PC-3 (cell line): ENCODE results near the gene SLC22A14. TPM values are rescaled to one million over a fixed set of nuclear protein-coding genes. Genes with fewer than 3 reads are reported as not detected.

Experiments
- ATAC-seq: fragments of 200-7000 bp; cut with Tn5 transposase; 2 replicates; pipeline ENCODE4 v1.9.1; 2020; ENCODE audit warnings: mild to moderate bottlenecking, moderate library complexity
- BruUV-seq: library from RNA; stranded (reverse); fragments of 400-500 nt; replicated peaks from 2 replicates; lab custom pipeline; 2021; lab: Mats Ljungman, UMichigan
- CTCF ChIA-PET: fragments of 300-600 bp; sonication (Branson Sonifier 250); formaldehyde crosslinking; loops from one replicate; lab custom pipeline; 2022; ENCODE audit warnings: antibody characterized with exemption; lab: Charles Lee
- POLR2A ChIA-PET: fragments of 300-600 bp; sonication (Branson Sonifier 250); formaldehyde crosslinking; loops from one replicate; lab custom pipeline; 2022; ENCODE audit warnings: antibody characterized with exemption; ENCODE audit not compliant: unreplicated experiment; lab: Charles Lee
- DNase-seq: peaks from one replicate; pipeline ENCODE4 v3.0.0-alpha.2; 2015
- H2AFZ ChIP-seq: fragments of 300-600 bp; sonication (generic); 2 replicates; pipeline ENCODE4 v1.6.0; 2016; ENCODE audit warnings: antibody characterized with exemption, low read length
- H3F3A ChIP-seq: fragments of 300-600 bp; sonication (generic); one replicate; pipeline ENCODE4 v1.6.0; 2017; ENCODE audit warnings: antibody characterized with exemption, low read length, control low read depth, mild to moderate bottlenecking; ENCODE audit not compliant: unreplicated experiment
- H3K27ac ChIP-seq: fragments of 300-600 bp; sonication (generic); 2 replicates; pipeline ENCODE4 v1.5.1; 2016; ENCODE audit warnings: mild to moderate bottlenecking, low read length
- H3K27me3 ChIP-seq: fragments of 300-600 bp; sonication (generic); 2 replicates; pipeline ENCODE4 v1.6.1; 2016; ENCODE audit warnings: low read length, mixed read lengths
- H3K36me3 ChIP-seq: fragments of 300-600 bp; sonication (generic); 2 replicates; pipeline ENCODE4 v1.6.1; 2016; ENCODE audit warnings: low read depth, mixed run types, low read length, mixed read lengths
- H3K4me1 ChIP-seq: fragments of 300-600 bp; sonication (generic); 2 replicates; pipeline ENCODE4 v1.5.1; 2016; ENCODE audit warnings: low read length; ENCODE audit not compliant: insufficient read depth
- H3K4me2 ChIP-seq: fragments of 300-600 bp; sonication (generic); 2 replicates; pipeline ENCODE4 v1.6.0; 2016; ENCODE audit warnings: low read length
- H3K4me3 ChIP-seq: fragments of 300-600 bp; sonication (generic); 2 replicates; pipeline ENCODE4 v1.5.1; 2016; ENCODE audit warnings: mild to moderate bottlenecking, low read length, mixed read lengths
- H3K79me2 ChIP-seq: fragments of 300-600 bp; sonication (generic); 2 replicates; pipeline ENCODE4 v1.6.1; 2017; ENCODE audit warnings: low read length, mixed read lengths
- H3K9ac ChIP-seq: fragments of 300-600 bp; sonication (generic); 2 replicates; pipeline ENCODE4 v1.6.0; 2016; ENCODE audit warnings: mild to moderate bottlenecking, low read length
- H3K9me2 ChIP-seq: fragments of 300-600 bp; sonication (generic); replicated peaks from 2 replicates; pipeline ENCODE4 v1.6.1; 2016; ENCODE audit warnings: mixed run types, low read length, mixed read lengths
- H3K9me3 ChIP-seq: fragments of 300-600 bp; sonication (generic); 2 replicates; pipeline ENCODE4 v1.6.1; 2016; ENCODE audit warnings: low read length, mixed read lengths
- H4K20me1 ChIP-seq: fragments of 300-600 bp; sonication (generic); 2 replicates; pipeline ENCODE4 v1.6.1; 2016; ENCODE audit warnings: low read length, mixed read lengths
- EZH2 ChIP-seq: fragments of 300-600 bp; sonication (generic); IDR thresholded peaks from one replicate; pipeline ENCODE4 v1.6.1; 2017; ENCODE audit warnings: antibody characterized with exemption, mild to moderate bottlenecking, low read length; ENCODE audit not compliant: unreplicated experiment
- EZH2phosphoT487 ChIP-seq: fragments of 300-600 bp; sonication (generic); IDR thresholded peaks from 2 replicates; pipeline ENCODE4 v1.6.1; 2018; ENCODE audit warnings: mild to moderate bottlenecking, antibody characterized with exemption, low read length, borderline replicate concordance
- intact Hi-C: fragments of 100-400 bp; cut with micrococcal nuclease; formaldehyde crosslinking; loops from 2 replicates; pipeline ENCODE4 v1.9.0; 2023
- total RNA-seq: library from RNA; depleted of rRNA; stranded (reverse); fragments of >200 nt; gene quantifications from 2 replicates; pipeline ENCODE4 v1.2.3, GENCODE V29; 2014
- TF ChIP-seq, protein P1 (sequence below): fragments of 300-600 bp; sonication (generic); conservative IDR thresholded peaks from 2 replicates; pipeline ENCODE4 v1.5.1; 2017; ENCODE audit warnings: antibody characterized with exemption, low read depth, mild to moderate bottlenecking, low read length

The SLC22A14 gene
- total RNA-seq, 1 experiment from 2014 or later, result 0.07 TPM

DNA sequence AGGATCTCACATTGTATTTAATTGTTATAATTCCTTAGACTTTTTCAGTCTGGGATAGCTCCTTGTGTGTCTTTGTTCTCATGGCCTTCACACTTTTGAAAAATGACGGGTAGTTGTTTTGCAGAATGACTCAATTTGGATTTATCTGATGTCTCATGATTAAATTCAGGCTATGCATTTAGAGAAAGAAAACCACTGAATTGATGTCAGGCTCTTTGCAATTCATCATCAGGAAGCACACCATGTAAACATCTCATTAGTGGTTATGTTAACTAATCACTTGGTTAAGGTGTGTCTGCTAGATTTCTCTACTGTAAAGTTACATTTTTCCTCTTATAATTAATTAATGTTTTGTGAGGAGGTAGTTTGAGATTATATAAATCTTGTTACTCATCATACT lies 24.5 kb upstream of the SLC22A14 start:
- Histone ChIP-seq H3K36me3 (peaks cover 24% of the 10 kb centered on the region; the same call in 1 of the 2 replicates), H3K27me3 (no peaks in the 10 kb centered on the region), H3K4me1 (no peaks in the 10 kb centered on the region), H3K9me2 (no peaks in the 10 kb centered on the region), H3F3A (no peaks in the 10 kb centered on the region), H2AFZ (no peak overlapping the region), H4K20me1 (no peaks in the 10 kb centered on the region), H3K27ac (no peak overlapping the region), H3K4me2 (no peak overlapping the region), H3K9me3 (no peaks in the 10 kb centered on the region), H3K9ac (no peak overlapping the region), H3K4me3 (no peak overlapping the region), H3K79me2 (no peaks in the 10 kb centered on the region)
- intact Hi-C loops, result no loop called here
- DNase-seq, result no peak
- CTCF ChIA-PET, result no interaction called here
- TF ChIP-seq EZH2, result no peak
- TF ChIP-seq, protein P1, sequence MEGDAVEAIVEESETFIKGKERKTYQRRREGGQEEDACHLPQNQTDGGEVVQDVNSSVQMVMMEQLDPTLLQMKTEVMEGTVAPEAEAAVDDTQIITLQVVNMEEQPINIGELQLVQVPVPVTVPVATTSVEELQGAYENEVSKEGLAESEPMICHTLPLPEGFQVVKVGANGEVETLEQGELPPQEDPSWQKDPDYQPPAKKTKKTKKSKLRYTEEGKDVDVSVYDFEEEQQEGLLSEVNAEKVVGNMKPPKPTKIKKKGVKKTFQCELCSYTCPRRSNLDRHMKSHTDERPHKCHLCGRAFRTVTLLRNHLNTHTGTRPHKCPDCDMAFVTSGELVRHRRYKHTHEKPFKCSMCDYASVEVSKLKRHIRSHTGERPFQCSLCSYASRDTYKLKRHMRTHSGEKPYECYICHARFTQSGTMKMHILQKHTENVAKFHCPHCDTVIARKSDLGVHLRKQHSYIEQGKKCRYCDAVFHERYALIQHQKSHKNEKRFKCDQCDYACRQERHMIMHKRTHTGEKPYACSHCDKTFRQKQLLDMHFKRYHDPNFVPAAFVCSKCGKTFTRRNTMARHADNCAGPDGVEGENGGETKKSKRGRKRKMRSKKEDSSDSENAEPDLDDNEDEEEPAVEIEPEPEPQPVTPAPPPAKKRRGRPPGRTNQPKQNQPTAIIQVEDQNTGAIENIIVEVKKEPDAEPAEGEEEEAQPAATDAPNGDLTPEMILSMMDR, result no peak
- TF ChIP-seq EZH2phosphoT487, result no peak
- no TSS peak for BruUV-seq
- no peak for ATAC-seq
- POLR2A ChIA-PET, result no interaction called here

DNA sequence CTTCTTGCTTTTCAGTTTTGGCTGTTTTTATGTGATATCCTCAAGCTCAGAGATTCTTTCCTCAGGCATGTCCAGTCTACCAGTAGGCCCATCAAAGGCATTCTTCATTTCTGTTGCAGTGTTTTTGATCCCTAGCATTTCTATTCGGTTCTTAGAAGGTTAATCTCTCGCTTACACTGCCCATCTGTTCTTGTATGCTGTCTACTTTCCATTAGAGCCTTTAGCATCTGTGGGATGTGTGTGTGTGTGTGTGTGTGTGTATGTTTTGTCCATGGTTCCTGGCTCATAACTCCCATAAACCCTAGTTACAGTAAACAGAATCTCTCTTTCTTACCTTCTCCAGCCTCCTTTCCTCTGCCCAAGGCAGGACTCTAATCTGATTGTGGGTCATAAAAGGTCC lies 21.6 kb upstream of the SLC22A14 start:
- intact Hi-C loops, result no loop called here
- Histone ChIP-seq H3K79me2 (no peaks in the 10 kb centered on the region), H3K36me3 (peaks cover 5% of the 10 kb centered on the region; the same call in 1 of the 2 replicates), H3K4me2 (no peak overlapping the region), H3K4me3 (no peak overlapping the region), H3K9me3 (no peaks in the 10 kb centered on the region), H3K4me1 (no peaks in the 10 kb centered on the region), H3K27me3 (no peaks in the 10 kb centered on the region), H3F3A (no peaks in the 10 kb centered on the region), H2AFZ (no peak overlapping the region), H3K9me2 (no peaks in the 10 kb centered on the region), H3K9ac (no peak overlapping the region), H4K20me1 (no peaks in the 10 kb centered on the region), H3K27ac (no peak overlapping the region)
- ATAC-seq (no peak), DNase-seq (no peak)
- no TSS peak for BruUV-seq
- ChIA-PET CTCF (no interaction called here), POLR2A (no interaction called here)
- TF ChIP-seq EZH2, result no peak
- TF ChIP-seq, protein P1, result no peak
- no peak for TF ChIP-seq EZH2phosphoT487

DNA sequence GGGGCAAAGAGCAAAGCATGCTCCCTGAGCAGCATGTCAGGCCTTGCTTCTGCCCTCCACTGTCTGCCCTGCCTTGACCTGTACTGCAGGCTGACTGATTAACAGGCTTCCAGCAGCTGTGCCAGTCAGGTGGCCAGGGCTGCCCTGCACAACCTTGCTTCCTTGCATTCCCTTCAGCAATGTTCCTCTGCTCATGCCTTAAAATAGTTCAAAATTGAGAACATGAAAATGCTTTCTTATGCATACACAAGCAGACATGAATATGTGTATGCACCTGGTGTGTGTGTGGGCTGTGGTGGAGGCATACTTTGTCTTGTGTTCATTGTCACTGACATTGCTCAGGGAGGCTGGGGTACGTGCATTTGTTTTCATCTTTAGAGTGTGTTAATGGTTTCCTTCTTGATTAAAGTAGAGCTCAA lies 17.7 kb upstream of the SLC22A14 start:
- no peak overlapping the region for H3K9ac ChIP-seq
- DNase-seq (no peak), ATAC-seq (peak; percentile 17; the same call in 1 of the 2 replicates)

More for the DNA sequence above, 17.7 kb upstream of the SLC22A14 start:
- H3K4me2 ChIP-seq, result no peak overlapping the region
- no peak overlapping the region for H2AFZ ChIP-seq
- TF ChIP-seq EZH2 (no peak), EZH2phosphoT487 (no peak)
- H3K4me3 ChIP-seq, result no peak overlapping the region
- no peaks in the 10 kb centered on the region for H3K9me3 ChIP-seq
- H3K79me2 ChIP-seq, result no peaks in the 10 kb centered on the region
- BruUV-seq, result no TSS peak
- H3K4me1 ChIP-seq, result no peaks in the 10 kb centered on the region
- ChIA-PET POLR2A (no interaction called here), CTCF (interaction anchor here (1.6 kb wide), 1 partner anchor 82 kb away, joined by 3 read pairs; the partner anchor contains the start of gene XYLB)
- no peaks in the 10 kb centered on the region for H3F3A ChIP-seq
- H3K9me2 ChIP-seq, result no peaks in the 10 kb centered on the region
- H3K27me3 ChIP-seq, result no peaks in the 10 kb centered on the region
- peaks cover 5% of the 10 kb centered on the region; the same call in 1 of the 2 replicates for H3K36me3 ChIP-seq
- no peak overlapping the region for H3K27ac ChIP-seq
- no peaks in the 10 kb centered on the region for H4K20me1 ChIP-seq
- intact Hi-C loops, result no loop called here
